HG03460 (cell line): ENCODE measurements around the gene SHC2.

Experiments used
- ATAC-seq: cut with Tn5 transposase; IDR thresholded peaks from one replicate; pipeline ENCODE4 v1.9.1; 2021; ENCODE audit not compliant: unreplicated experiment

SHC2 gene

GRCh38 chr19:460877-461720, at the start of gene SHC2:
SHC2 (minus strand) TSS chr19:461033; CDS start chr19:460996, 37 bp downstream.
- ATAC-seq: no peak

- ATAC-seq: no peak
Observed at GRCh38 chr19:508204-509150, 47.6 kb upstream of the SHC2 start.

- ATAC-seq: peak; percentile 56
Observed at GRCh38 chr19:507286-508203, 46.7 kb upstream of the SHC2 start, which contains the start of gene TPGS1. TPGS1 (plus strand) TSS chr19:507497; CDS start chr19:507507, 10 bp downstream.

GRCh38 chr19:506404-507285, 45.8 kb upstream of the SHC2 start:
- peak; percentile 58 for ATAC-seq

GRCh38 chr19:504616-505015, 43.8 kb upstream of the SHC2 start:
- ATAC-seq: no peak

- ATAC-seq: no peak
Observed at GRCh38 chr19:501646-502045, 40.8 kb upstream of the SHC2 start.

GRCh38 chr19:498977-499623, 38.3 kb upstream of the SHC2 start:
- no peak for ATAC-seq

GRCh38 chr19:498511-498891, 37.7 kb upstream of the SHC2 start:
- ATAC-seq: no peak

GRCh38 chr19:497869-498510, 37.2 kb upstream of the SHC2 start:
- ATAC-seq: no peak

GRCh38 chr19:497491-497868, 36.6 kb upstream of the SHC2 start:
- ATAC-seq: no peak

GRCh38 chr19:496986-497385, 36.2 kb upstream of the SHC2 start:
- no peak for ATAC-seq

GRCh38 chr19:496112-496665, 35.4 kb upstream of the SHC2 start, which contains the start of gene MADCAM1:
MADCAM1 (plus strand) TSS chr19:496486; CDS start chr19:496500, 14 bp downstream.
- no peak for ATAC-seq

- no peak for ATAC-seq
Observed at GRCh38 chr19:495402-496111, 34.7 kb upstream of the SHC2 start.

- no peak for ATAC-seq
Observed at GRCh38 chr19:495081-495401, 34.2 kb upstream of the SHC2 start.

GRCh38 chr19:494171-495080, 33.6 kb upstream of the SHC2 start:
- ATAC-seq: no peak

GRCh38 chr19:493391-494170, 32.7 kb upstream of the SHC2 start:
- no peak for ATAC-seq
